LNCAP (cell line): ENCODE measurements around the gene ZNF284.

Experiments
- TF ChIP-seq, protein P1 (sequence below): fragments of 450-650 bp; IDR thresholded peaks from 2 replicates; pipeline ENCODE4 v1.5.1; 2017; ENCODE audit warnings: mild to moderate bottlenecking

The ZNF284 gene

DNA sequence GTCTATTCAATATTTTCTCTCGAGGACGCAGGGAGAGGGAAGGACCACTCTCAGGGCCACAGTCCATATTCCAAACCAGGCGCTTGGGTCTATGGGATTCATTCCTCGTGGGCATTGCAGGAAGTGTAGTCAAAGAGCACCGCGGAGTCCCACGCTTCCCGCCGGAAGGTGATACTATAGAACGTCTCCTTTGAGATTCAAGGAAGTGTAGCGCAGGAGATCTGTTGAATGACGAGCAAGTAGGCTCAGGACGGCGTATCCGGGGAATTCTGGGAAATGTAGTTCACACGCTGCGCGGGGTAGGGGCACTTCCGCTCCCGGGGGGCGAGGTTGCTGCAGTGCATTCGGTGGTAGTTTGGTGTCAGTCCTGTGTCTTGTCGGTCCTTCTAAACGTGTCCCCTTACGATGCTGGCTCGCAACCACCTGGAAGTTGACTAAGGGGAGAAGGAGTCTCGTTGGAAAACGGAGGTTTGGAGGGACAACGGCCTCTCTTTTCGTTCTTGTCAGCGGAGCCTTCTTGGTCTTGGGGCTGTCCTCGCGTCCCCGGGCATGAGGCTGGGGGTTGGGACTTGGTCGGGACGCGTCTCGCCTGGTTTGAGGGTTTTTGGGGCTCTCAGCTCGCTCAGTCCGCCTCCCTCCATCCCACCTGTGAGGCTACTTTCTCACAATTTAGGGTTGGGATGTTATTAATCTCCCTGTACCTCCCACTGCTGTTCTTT lies at the start of gene ZNF284:
TSS of gene ZNF284 (plus strand) at position 336 of the 719 bp plus-strand sequence. CDS start 4,231 bp downstream, outside the sequence.
- TF ChIP-seq, protein P1, sequence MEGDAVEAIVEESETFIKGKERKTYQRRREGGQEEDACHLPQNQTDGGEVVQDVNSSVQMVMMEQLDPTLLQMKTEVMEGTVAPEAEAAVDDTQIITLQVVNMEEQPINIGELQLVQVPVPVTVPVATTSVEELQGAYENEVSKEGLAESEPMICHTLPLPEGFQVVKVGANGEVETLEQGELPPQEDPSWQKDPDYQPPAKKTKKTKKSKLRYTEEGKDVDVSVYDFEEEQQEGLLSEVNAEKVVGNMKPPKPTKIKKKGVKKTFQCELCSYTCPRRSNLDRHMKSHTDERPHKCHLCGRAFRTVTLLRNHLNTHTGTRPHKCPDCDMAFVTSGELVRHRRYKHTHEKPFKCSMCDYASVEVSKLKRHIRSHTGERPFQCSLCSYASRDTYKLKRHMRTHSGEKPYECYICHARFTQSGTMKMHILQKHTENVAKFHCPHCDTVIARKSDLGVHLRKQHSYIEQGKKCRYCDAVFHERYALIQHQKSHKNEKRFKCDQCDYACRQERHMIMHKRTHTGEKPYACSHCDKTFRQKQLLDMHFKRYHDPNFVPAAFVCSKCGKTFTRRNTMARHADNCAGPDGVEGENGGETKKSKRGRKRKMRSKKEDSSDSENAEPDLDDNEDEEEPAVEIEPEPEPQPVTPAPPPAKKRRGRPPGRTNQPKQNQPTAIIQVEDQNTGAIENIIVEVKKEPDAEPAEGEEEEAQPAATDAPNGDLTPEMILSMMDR, result no peak

DNA sequence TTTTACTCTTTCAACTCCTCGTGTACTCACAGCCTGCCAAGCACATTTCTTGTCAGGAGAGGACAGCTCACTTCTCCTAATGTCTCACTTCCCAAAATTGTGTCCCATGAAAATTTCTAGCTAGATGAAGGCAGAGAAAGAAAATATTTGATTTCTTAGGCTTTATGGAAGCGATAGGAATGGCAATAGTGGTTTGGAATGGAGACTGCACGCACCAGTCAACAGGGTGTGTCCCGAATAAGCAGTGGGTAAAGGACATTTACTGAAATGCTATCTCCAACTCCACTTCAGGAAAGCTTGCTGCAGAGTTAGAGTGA lies 47.1 kb upstream of the ZNF284 start:
- TF ChIP-seq, protein P1, result no peak

DNA sequence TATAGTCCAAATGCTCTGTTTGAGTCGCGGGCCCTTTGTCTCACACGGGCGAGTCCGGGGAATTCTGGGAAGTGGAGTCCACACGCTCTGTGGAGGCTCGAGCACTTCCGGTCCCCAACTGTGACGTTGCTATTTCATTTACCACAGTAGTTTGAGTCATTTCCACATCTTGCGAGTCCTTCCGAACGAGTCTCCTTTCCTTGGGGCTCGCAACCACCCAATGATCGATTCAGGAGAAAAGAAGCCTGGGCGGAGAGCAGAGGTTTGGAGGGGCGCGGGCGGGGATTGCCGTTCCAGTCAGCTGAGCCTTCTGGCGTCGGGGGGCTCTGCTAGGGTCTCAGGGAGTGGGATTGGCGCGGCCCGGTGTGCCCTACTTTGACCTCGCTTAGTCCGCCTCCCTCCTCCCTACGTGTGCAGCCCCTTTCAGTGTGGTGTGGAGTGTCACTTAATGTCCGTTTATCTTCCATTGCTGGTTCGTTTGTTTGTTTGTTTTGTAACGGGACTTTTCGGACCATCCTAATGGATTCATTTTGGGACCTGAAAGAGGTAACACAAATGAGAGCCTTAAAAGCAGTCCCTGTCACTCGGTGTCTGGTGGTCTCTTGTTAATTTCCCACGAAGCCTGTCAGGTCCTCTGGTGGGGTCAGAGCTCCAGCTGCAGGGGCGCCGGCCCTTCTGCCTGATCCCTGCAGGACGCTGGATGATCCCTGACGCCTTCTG lies 46.6 kb upstream of the ZNF284 start, which contains the start of gene ZNF222:
TSS of gene ZNF222 (plus strand) at position 163 of the 720 bp plus-strand sequence. CDS start at position 221, 58 bp downstream.
- TF ChIP-seq, protein P1, result no peak

DNA sequence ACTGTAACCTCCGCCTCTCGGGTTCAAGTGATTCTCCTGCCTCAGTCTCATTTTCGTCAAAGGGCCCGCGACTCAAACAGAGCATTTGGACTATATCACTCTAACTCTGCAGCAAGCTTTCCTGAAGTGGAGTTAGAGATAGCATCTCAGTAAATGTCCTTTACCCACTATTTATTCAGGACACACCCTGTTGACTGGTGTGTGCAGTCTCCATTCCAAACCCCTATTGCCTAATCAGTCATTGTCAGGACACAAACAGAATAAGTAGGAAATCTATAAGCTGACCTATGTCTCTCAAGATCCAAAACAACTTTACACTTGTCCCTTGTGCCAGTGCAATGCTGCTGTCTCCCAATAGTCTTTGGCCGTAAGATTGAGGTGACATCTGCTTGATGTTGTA lies 45.3 kb upstream of the ZNF284 start:
- TF ChIP-seq, protein P1, result no peak

DNA sequence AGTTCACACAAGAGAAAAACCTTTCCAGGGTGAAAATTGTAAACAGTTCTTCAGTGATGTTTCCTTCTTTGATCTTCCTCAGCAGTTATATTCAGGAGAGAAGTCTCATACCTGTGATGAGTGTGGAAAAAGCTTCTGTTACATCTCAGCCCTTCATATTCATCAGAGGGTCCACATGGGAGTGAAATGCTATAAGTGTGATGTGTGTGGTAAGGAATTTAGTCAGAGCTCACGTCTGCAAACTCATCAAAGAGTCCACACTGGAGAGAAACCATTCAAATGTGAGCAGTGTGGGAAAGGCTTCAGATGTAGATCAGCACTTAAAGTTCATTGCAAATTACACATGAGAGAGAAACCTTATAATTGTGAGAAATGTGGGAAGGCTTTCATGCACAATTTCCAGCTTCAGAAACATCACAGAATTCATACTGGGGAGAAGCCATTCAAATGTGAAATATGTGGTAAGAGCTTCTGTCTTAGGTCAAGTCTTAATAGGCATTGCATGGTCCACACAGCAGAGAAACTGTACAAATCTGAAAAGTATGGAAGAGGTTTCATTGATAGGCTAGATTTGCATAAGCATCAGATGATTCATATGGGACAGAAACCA lies 39.9 kb upstream of the ZNF284 start:
- TF ChIP-seq, protein P1, result no peak

DNA sequence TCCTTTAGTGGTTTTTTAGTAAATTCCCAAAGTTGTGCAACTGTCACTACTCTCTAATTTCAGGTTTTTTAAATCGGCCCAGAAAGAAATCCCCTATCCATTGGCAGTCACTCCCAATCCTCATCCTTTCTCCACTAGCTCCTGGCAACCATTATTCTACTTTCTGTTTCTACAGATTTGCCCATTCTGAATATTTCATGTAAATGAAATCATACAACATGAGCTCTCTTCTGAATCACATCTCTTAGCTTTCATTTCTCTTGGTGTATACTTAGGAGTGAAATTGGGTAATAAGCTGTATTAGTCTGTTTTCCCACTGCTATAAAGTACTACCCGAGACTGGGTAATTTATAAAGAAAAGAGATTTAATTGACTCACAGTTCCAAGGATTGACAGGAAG lies 29.8 kb upstream of the ZNF284 start:
- TF ChIP-seq, protein P1, result no peak

DNA sequence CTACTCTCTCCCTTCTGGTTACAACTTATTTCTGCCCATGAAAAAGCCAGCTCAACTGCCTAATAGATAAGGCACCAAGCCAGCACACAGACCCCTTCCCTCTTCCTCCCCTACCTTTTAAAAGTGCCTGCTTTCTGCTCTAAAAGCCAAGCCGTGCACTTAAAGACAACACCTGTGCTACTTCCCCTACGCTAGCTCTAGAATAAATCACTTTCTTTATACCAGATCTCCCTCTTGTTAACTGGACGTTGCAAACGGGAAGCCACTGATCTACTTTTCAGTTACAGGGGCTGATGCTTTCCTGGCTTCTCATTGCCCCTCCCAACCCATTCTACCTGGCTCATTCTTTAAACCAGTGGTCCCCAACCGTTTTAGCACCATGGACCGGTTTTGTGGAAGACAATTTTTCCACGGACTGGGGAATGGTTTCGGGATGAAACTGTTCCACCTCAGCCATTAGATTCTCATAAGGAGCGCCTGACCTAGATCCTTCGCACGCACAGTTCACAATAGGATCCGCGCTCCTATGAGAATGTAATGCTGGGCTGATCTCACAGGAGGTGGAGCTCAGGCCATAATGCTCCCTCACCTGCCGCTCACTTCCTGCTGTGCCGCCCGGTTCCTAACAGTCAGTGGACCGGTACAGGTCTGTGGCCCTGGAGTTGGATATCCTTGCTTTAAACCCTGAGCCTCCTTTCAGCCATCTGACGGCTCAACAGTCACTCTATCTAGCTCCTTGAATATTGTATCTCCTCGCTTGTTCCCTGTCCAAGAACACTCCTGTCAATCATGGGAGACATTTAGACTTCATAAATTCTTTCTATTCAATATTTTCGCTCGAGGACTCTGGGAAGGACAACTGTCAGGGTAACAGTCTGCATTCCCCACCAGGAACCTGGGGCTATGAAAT lies 21.0 kb upstream of the ZNF284 start:
- TF ChIP-seq, protein P1, result no peak
